Measurements from ENCODE around the gene RHBDL1. TPM values are rescaled to one million over a fixed set of nuclear protein-coding genes. Genes with fewer than 3 reads are reported as not detected.

Gene RHBDL1
- total RNA-seq, 1 experiment from 2014 or later = 12.7 TPM

DNA sequence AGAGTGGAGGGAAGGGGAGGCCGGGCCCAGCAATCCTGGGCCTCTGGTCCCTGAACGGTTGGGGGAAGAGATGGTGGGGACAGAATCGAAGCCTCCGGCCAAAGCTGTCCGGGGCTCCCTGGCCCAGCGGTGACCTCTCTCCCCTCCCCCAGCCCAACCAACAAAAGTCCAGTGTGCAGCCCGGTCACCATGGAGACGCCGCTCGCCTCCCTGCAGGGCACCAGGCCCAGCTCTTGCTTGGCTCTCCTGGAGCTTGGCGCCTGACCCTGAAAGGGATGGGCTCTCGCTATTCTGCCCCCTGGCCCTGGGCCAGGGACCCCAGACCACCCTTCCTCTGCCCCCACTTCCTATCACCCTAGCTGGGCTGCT lies 40.7 kb downstream of the RHBDL1 start:
- H3K4me2 ChIP-seq (ENCODE audit: low read length) = peak overlapping the region; percentile 93
- no peaks in the 10 kb centered on the region for H3K27me3 ChIP-seq (ENCODE audit: insufficient read depth, low read length)
- TF ChIP-seq EGR1 (IDR thresholded peaks at IDR 0.05; ENCODE audit: low read depth) = no peak
- H3K27ac ChIP-seq (ENCODE audit: low read depth, low read length) = peak overlapping the region; percentile 92
- no peaks in the 10 kb centered on the region for H3K36me3 ChIP-seq (ENCODE audit: control insufficient read depth in 1 of 2, insufficient read depth in 2 of 2, low read length in 2 of 2)
- peaks cover 42 to 75% of the 10 kb centered on the region in 2 experiments for H3K4me1 ChIP-seq (ENCODE audit: control insufficient read depth in 1 of 2, insufficient read depth in 2 of 2, low read length in 2 of 2)
- peak overlapping the region; percentile 85 for H3K9ac ChIP-seq (ENCODE audit: low read length)
- peaks cover 19% of the 10 kb centered on the region for H3K79me2 ChIP-seq (ENCODE audit: insufficient read depth, low read length)
- H4K20me1 ChIP-seq (ENCODE audit: insufficient read depth) = peaks cover 3% of the 10 kb centered on the region; the same call in 1 of the 2 replicates
- H3K9me2 ChIP-seq (ENCODE audit: insufficient read depth) = no peaks in the 10 kb centered on the region
- RAD21 ChIA-PET (ENCODE audit: low non-redundant PET in 1 of 2, low total read pairs in 2 of 2, uncharacterized antibody in 2 of 2, unreplicated experiment in 2 of 2) = interaction anchor here in 1 of 2 experiments (1.1 kb wide), 1 partner anchor 12 kb away, joined by 3 read pairs; no protein-coding TSS in a partner anchor
- H3K9me3 ChIP-seq (ENCODE audit: control insufficient read depth in 1 of 2, insufficient read depth in 1 of 2, low read depth in 1 of 2, low read length in 2 of 2) = no peaks in the 10 kb centered on the region
- BruUV-seq (replicated peaks) = TSS peak; percentile 45
- CTCF ChIA-PET = interaction anchor here (0.6 to 2.4 kb wide), 6 partner anchors 10 to 627 kb away, joined by 3 to 20 read pairs (median 4); partner anchors contain the start of genes CCDC78, CHTF18 and RPUSD1
- ATAC-seq (no peak), DNase-seq (ENCODE audit: low read depth, low spot score) (no peak)
- intact Hi-C loops (cut with micrococcal nuclease) = no loop called here
- H2AFZ ChIP-seq (ENCODE audit: low read depth, low read length, poor library complexity, severe bottlenecking) = no peak overlapping the region
- peak overlapping the region; percentile 59 to 74 for H3K4me3 ChIP-seq (replicated peaks in 1 of 2; ENCODE audit: low read depth in 1 of 2, low read length in 2 of 2)
- POLR2A ChIA-PET = interaction anchor here (1.6 to 2.3 kb wide), 2 partner anchors 9 to 12 kb away, joined by 9 to 20 read pairs; partner anchors contain the start of genes CCDC78 and HAGHL

DNA sequence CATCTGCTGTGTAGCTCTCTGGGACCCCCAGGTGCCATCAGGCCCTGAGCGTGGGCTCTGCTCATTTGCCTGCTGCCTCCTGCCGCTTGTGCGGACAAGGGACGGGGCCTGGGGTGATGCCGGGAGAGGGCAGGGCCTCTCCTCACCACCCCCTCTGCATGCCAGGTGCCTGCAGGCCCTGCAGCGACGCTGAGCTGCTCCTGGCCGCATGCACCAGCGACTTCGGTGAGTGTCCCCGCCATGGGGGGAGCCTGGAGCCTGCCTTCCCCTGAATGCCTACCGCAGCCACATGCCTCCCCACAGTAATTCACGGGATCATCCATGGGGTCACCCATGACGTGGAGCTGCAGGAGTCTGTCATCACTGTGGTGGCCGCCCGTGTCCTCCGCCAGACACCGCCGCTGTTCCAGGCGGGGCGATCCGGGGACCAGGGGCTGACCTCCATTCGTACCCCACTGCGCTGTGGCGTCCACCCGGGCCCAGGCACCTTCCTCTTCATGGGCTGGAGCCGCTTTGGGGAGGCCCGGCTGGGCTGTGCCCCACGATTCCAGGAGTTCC lies 41.4 kb downstream of the RHBDL1 start:
- H3K9ac ChIP-seq (ENCODE audit: low read length) = peak overlapping the region; percentile 85
- no peak for DNase-seq (ENCODE audit: low read depth, low spot score)
- ChIA-PET CTCF (interaction anchor here (1.3 to 2.4 kb wide), 3 partner anchors 11 to 71 kb away, joined by 3 to 20 read pairs (median 6); partner anchors contain the start of genes CHTF18 and RPUSD1), POLR2A (interaction anchor here (2.3 kb wide), 1 partner anchor 9 kb away, joined by 20 read pairs; the partner anchor contains the start of genes CCDC78 and HAGHL), RAD21 (ENCODE audit: low non-redundant PET in 1 of 2, low total read pairs in 2 of 2, uncharacterized antibody in 2 of 2, unreplicated experiment in 2 of 2) (no interaction called here)
- intact Hi-C loops (cut with micrococcal nuclease) = no loop called here
- no peaks in the 10 kb centered on the region for H3K9me3 ChIP-seq (ENCODE audit: control insufficient read depth in 1 of 2, insufficient read depth in 1 of 2, low read depth in 1 of 2, low read length in 2 of 2)
- H3K27ac ChIP-seq (ENCODE audit: low read depth, low read length) = peak overlapping the region; percentile 92
- peak overlapping the region; percentile 93 for H3K4me2 ChIP-seq (ENCODE audit: low read length)
- peaks cover 3% of the 10 kb centered on the region; the same call in 1 of the 2 replicates for H4K20me1 ChIP-seq (ENCODE audit: insufficient read depth)
- H3K9me2 ChIP-seq (ENCODE audit: insufficient read depth) = no peaks in the 10 kb centered on the region
- peaks cover 45 to 75% of the 10 kb centered on the region in 2 experiments for H3K4me1 ChIP-seq (ENCODE audit: control insufficient read depth in 1 of 2, insufficient read depth in 2 of 2, low read length in 2 of 2)
- TF ChIP-seq ZFX (IDR thresholded peaks at IDR 0.05) = no peak
- TF ChIP-seq SRF (IDR thresholded peaks at IDR 0.05; ENCODE audit: low read depth) = no peak
- no peak for TF ChIP-seq YY1 (IDR thresholded peaks at IDR 0.05; ENCODE audit: extremely low read depth, insufficient replicate concordance, low read depth, low read length)
- TF ChIP-seq TCF7L2 (IDR thresholded peaks at IDR 0.05; ENCODE audit: borderline replicate concordance, extremely low read depth, insufficient read depth, insufficient read length) = no peak
- TF ChIP-seq, protein P1, sequence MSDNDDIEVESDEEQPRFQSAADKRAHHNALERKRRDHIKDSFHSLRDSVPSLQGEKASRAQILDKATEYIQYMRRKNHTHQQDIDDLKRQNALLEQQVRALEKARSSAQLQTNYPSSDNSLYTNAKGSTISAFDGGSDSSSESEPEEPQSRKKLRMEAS (IDR thresholded peaks at IDR 0.05) = no peak
- TF ChIP-seq, protein P2, sequence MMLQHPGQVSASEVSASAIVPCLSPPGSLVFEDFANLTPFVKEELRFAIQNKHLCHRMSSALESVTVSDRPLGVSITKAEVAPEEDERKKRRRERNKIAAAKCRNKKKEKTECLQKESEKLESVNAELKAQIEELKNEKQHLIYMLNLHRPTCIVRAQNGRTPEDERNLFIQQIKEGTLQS (IDR thresholded peaks at IDR 0.05) = no peak
- TF ChIP-seq, protein P3, sequence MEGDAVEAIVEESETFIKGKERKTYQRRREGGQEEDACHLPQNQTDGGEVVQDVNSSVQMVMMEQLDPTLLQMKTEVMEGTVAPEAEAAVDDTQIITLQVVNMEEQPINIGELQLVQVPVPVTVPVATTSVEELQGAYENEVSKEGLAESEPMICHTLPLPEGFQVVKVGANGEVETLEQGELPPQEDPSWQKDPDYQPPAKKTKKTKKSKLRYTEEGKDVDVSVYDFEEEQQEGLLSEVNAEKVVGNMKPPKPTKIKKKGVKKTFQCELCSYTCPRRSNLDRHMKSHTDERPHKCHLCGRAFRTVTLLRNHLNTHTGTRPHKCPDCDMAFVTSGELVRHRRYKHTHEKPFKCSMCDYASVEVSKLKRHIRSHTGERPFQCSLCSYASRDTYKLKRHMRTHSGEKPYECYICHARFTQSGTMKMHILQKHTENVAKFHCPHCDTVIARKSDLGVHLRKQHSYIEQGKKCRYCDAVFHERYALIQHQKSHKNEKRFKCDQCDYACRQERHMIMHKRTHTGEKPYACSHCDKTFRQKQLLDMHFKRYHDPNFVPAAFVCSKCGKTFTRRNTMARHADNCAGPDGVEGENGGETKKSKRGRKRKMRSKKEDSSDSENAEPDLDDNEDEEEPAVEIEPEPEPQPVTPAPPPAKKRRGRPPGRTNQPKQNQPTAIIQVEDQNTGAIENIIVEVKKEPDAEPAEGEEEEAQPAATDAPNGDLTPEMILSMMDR (IDR thresholded peaks at IDR 0.05 in 2 of 3, conservative IDR thresholded peaks at IDR 0.05 in 1 of 3; ENCODE audit: borderline replicate concordance in 1 of 3, insufficient read depth in 1 of 3, low read depth in 2 of 3, low read length in 2 of 3) = no peak
- no peak for TF ChIP-seq ZNF274 (IDR thresholded peaks at IDR 0.05; ENCODE audit: low read depth, low read length)
- TF ChIP-seq SIN3A (IDR thresholded peaks at IDR 0.05; ENCODE audit: low read depth) = no peak
- H3K4me3 ChIP-seq (replicated peaks in 1 of 2; ENCODE audit: low read depth in 1 of 2, low read length in 2 of 2) = peak overlapping the region; percentile 59 to 74
- no peaks in the 10 kb centered on the region for H3K27me3 ChIP-seq (ENCODE audit: insufficient read depth, low read length)
- no peak for ATAC-seq
- H3K79me2 ChIP-seq (ENCODE audit: insufficient read depth, low read length) = peaks cover 22% of the 10 kb centered on the region
- H3K36me3 ChIP-seq (ENCODE audit: control insufficient read depth in 1 of 2, insufficient read depth in 2 of 2, low read length in 2 of 2) = no peaks in the 10 kb centered on the region
- BruUV-seq (replicated peaks) = no TSS peak
- no peak overlapping the region for H2AFZ ChIP-seq (ENCODE audit: low read depth, low read length, poor library complexity, severe bottlenecking)

Data from HCT116 (cell line).